ENCODE data around the gene IP6K2. TPM values are rescaled to one million over a fixed set of nuclear protein-coding genes. Genes with fewer than 3 reads are reported as not detected.
A peak's percentile ranks its signal among the peaks of the same experiment; 100 is the strongest.

IP6K2 gene
- total and polyA plus RNA-seq, 2 of the 13 experiments (the other 11 are each of a cell fraction or from before 2014, with no cell fraction given) = 85.5 to 112 TPM

GRCh38 chr3:48756640-48757039 is 39.6 kb upstream of the IP6K2 start:
- H3K4me2 ChIP-seq (ENCODE audit: low read depth, low read length) = no peak overlapping the region
- H3K4me3 ChIP-seq (replicated peaks in 1 of 3; ENCODE audit: insufficient read depth in 1 of 3, low read depth in 2 of 3, low read length in 3 of 3) = no peak overlapping the region
- intact Hi-C loops (cut with micrococcal nuclease; ENCODE audit: unreplicated experiment) (no loop called here), in situ Hi-C loops (cut with HindIII; ENCODE audit: extremely low pct_ligation_motif_present, low pct_unique_long_range_greater_than_20kb) (no loop called here)
- H3K36me3 ChIP-seq (replicated peaks in 1 of 2; ENCODE audit: control insufficient read depth in 1 of 2, insufficient read depth in 2 of 2, low read length in 2 of 2) = peaks cover 2 to 8% of the 10 kb centered on the region in 2 experiments; a peak in 3 of 5 replicates
- H3K4me1 ChIP-seq (ENCODE audit: insufficient read depth, low read length) = peaks cover 10% of the 10 kb centered on the region
- ChIA-PET POLR2A (interaction anchor here (1.0 to 1.5 kb wide), 2 partner anchors 16 to 141 kb away, joined by 3 to 10 read pairs; no protein-coding TSS in a partner anchor), CTCF (ENCODE audit: low intra/inter-chr PET ratio, low total read pairs) (no interaction called here)
- WGBS (ENCODE audit: low lambda C conversion rate) = 76% methylated on average over 5 of the region's 5 CpGs
- H4K20me1 ChIP-seq (ENCODE audit: insufficient read depth, low read length) = no peaks in the 10 kb centered on the region
- peak; percentile 34 for ATAC-seq
- no peak overlapping the region for H3K9ac ChIP-seq (ENCODE audit: insufficient read depth, low read depth, low read length)
- no peaks in the 10 kb centered on the region for H3K27me3 ChIP-seq (ENCODE audit: control insufficient read depth in 1 of 2, insufficient read depth in 2 of 2, low read length in 2 of 2)
- FAIRE-seq = no peak
- no peak overlapping the region for H3K27ac ChIP-seq (ENCODE audit: extremely low read length, insufficient read depth, low read length)
- no TSS peak for BruUV-seq (replicated peaks)
- H3K9me3 ChIP-seq (ENCODE audit: low read length) = no peaks in the 10 kb centered on the region
- H2AFZ ChIP-seq (ENCODE audit: low read length) = no peak overlapping the region
- DNase-seq (ENCODE audit: low spot score) = peak; percentile 42
- TF ChIP-seq XRCC5 (optimal IDR thresholded peaks at IDR 0.05; ENCODE audit: low read length) (peak; percentile 23), HNRNPL (IDR thresholded peaks at IDR 0.05; ENCODE audit: low read depth, low read length) (0 out of 2 replicates have a peak, but pooled peaks have one; percentile 32), FOSL2 (CRISPR knock-in tag; IDR thresholded peaks at IDR 0.05) (0 out of 2 replicates have a peak, but pooled peaks have one; percentile 6), ZNF598 (CRISPR knock-in tag; IDR thresholded peaks at IDR 0.05; ENCODE audit: borderline replicate concordance) (no peak)
- no peaks in the 10 kb centered on the region for H3K79me2 ChIP-seq (ENCODE audit: insufficient read depth, low read length)

GRCh38 chr3:48750856-48751255 is 33.8 kb upstream of the IP6K2 start:
- in situ Hi-C loops (cut with HindIII; ENCODE audit: extremely low pct_ligation_motif_present, low pct_unique_long_range_greater_than_20kb) (no loop called here), intact Hi-C loops (cut with micrococcal nuclease; ENCODE audit: unreplicated experiment) (no loop called here)
- Histone ChIP-seq H3K36me3 (replicated peaks in 1 of 2; ENCODE audit: control insufficient read depth in 1 of 2, insufficient read depth in 2 of 2, low read length in 2 of 2) (peaks cover 4 to 26% of the 10 kb centered on the region in 2 experiments; a peak in 4 of 5 replicates), H2AFZ (ENCODE audit: low read length) (no peak overlapping the region), H3K4me1 (ENCODE audit: insufficient read depth, low read length) (peaks cover 17% of the 10 kb centered on the region), H3K9me3 (ENCODE audit: low read length) (no peaks in the 10 kb centered on the region), H3K27me3 (ENCODE audit: control insufficient read depth in 1 of 2, insufficient read depth in 2 of 2, low read length in 2 of 2) (no peaks in the 10 kb centered on the region), H3K4me2 (ENCODE audit: low read depth, low read length) (no peak overlapping the region), H3K4me3 (replicated peaks in 1 of 3; ENCODE audit: insufficient read depth in 1 of 3, low read depth in 2 of 3, low read length in 3 of 3) (no peak overlapping the region), H3K9ac (ENCODE audit: insufficient read depth, low read depth, low read length) (no peak overlapping the region), H4K20me1 (ENCODE audit: insufficient read depth, low read length) (no peaks in the 10 kb centered on the region), H3K79me2 (ENCODE audit: insufficient read depth, low read length) (no peaks in the 10 kb centered on the region), H3K27ac (ENCODE audit: extremely low read length, insufficient read depth, low read length) (no peak overlapping the region)
- FAIRE-seq (no peak), DNase-seq (ENCODE audit: low spot score) (no peak), ATAC-seq (no peak)
- CTCF ChIA-PET (ENCODE audit: low intra/inter-chr PET ratio, low total read pairs) = no interaction called here
- POLR2A ChIA-PET = interaction anchor here (1.8 kb wide), 1 partner anchor 11 kb away, joined by 4 read pairs; no protein-coding TSS in a partner anchor
- WGBS (ENCODE audit: low lambda C conversion rate) = 100% methylated on average over 1 of the region's 1 CpG
- no TSS peak for BruUV-seq (replicated peaks)
- no peak for TF ChIP-seq CBX5 (CRISPR knock-in tag; IDR thresholded peaks at IDR 0.05; ENCODE audit: borderline replicate concordance)
- TF ChIP-seq PAX8 (CRISPR knock-in tag; IDR thresholded peaks at IDR 0.05; ENCODE audit: borderline replicate concordance) = no peak
- TF ChIP-seq FOXC1 (CRISPR knock-in tag; IDR thresholded peaks at IDR 0.05; ENCODE audit: borderline replicate concordance) = no peak
- TF ChIP-seq ZNF609 (CRISPR knock-in tag; IDR thresholded peaks at IDR 0.05; ENCODE audit: borderline replicate concordance) = no peak
- TF ChIP-seq, protein P1, sequence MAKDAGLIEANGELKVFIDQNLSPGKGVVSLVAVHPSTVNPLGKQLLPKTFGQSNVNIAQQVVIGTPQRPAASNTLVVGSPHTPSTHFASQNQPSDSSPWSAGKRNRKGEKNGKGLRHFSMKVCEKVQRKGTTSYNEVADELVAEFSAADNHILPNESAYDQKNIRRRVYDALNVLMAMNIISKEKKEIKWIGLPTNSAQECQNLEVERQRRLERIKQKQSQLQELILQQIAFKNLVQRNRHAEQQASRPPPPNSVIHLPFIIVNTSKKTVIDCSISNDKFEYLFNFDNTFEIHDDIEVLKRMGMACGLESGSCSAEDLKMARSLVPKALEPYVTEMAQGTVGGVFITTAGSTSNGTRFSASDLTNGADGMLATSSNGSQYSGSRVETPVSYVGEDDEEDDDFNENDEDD (CRISPR knock-in tag; IDR thresholded peaks at IDR 0.05; ENCODE audit: borderline replicate concordance) = no peak
- TF ChIP-seq GABPB1 (CRISPR knock-in tag; IDR thresholded peaks at IDR 0.05) = no peak
- no peak for TF ChIP-seq ZFAT (CRISPR knock-in tag; conservative IDR thresholded peaks at IDR 0.05)
- TF ChIP-seq MYNN (CRISPR knock-in tag; IDR thresholded peaks at IDR 0.05; ENCODE audit: low read depth) = no peak

Measured in HepG2 (cell line).